GM20431 (cell line): ENCODE data around the gene RGS19.

ENCODE experiments used
- in situ Hi-C: fragments of 300-500 bp; cut with MseI, MboI; formaldehyde crosslinking; loops from one replicate; pipeline ENCODE4 v1.15.0; 2020; ENCODE audit warnings: low sequenced_read_pairs; ENCODE audit not compliant: unreplicated experiment

Gene RGS19

DNA sequence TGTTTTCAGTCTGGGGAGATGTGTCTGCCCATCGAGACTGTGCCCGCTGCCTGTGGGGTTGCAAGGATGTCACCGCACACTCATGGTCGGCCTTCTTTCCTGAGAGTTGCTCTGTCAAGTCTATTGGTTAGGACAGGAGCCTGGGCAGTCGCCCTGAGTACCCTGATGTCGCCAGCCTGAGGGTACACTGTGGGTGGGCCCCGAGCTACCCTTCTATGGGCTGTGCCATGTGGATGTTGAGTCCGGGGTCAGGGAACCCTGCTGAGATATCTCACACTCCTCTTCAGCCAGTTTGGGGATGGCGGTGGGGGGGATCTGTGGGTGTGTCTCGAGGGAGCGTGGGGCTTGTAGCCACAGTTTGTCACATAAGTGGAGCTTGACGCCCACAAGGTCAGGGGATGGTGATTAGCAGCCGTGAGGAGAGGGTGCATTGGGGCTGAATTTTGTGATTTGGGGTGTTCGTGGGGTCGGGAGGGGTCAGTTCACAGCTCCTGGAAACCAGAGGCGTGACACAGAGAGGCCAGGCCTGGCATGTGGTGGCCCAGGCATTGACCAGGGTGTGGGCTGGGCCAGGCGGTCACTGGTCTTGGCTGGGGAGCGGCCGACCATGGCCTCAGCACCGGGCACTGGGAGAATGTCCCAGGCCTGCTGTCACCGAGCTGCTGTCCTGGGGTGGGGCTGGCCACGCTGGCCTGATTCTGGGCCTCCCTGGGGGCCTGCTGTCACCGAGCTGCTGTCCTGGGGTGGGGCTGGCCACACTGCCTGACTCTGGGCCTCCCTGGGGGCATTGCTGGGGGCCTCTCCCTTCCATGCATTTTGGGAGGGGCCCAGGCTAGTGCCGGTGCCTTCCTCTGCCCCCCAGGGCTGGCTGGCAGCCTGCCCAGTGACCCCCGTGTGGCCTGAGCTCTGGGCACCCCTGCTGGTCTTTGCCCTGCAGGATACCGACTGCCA is 29.7 kb upstream of the RGS19 start:
- in situ Hi-C loops, result no loop called here

DNA sequence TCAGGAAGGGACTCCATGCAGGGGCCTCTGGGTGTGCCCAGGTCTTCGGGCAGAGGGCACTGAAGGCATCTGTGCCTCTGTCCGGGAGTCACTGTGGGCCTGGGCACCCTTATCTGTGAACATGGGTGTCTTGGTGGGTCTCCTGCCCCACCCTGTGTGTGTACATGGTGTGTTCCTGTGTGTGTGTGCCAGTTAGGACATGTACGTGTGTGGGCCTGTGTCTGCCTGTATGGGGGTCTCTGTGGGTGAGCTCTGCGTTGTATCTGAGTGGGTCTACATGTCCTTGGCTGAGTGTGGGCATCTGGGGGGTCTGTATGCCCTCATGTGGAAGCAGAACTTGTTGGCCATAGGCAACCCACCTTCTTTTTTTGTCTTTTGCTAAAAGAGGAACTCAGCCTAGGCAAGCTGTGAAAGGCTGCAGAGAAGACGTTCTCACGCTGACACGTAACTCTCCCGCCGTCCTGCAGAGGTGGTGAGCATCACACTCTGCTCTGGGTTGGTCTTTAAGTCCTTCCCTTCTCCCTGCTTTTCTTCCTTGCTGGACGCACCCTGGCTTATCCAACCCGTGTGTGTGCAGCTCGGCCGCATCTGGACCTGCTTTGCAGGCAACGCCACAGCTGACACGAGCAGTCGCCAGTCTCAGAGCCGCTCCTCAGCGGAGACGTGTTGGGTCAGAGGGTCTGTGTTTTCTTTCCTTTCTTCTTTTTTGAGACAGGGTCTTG is 28.6 kb upstream of the RGS19 start:
- in situ Hi-C loops, result no loop called here

DNA sequence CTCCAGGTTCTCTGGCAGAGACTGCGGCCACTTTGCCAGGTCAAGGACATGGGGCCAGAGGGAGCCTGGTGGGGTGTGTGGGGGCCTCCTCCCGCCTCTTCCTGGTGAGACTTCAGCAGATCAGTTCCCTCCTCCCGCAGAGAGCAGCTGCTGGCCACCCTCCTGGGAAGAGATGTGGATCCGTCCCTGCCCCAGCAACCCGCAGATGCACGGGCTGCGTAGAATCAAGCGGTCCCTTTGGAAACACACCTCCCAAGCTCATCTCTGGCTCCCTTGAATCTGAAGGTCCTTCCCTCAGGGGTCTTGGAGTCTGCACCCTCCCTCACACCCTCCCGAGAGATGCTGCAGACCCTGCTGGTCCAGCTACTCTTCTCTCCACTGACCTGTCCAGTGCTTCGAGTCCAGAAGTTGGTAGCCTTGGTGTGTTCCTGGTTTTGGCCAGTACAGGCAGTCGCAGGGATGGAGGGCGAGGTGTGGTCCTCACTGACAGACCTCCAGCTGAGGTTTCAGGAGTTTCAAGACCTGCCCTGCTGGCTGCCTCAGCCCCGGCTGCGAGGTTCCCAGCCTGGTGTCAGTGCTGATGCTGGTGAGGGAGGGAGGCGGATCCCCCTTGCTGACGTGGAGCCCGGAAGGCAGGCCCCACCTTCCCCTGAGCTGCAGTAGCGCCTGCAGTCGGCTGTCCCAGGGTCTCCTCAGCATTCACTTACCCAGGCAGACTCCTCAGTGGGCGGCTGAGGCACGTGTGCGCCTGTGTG is 27.8 kb upstream of the RGS19 start, which contains the start of gene NPBWR2:
TSS of gene NPBWR2 (minus strand) at position 585 of the 755 bp plus-strand sequence. CDS start 734 bp downstream, outside the sequence.
- in situ Hi-C loops, result no loop called here

DNA sequence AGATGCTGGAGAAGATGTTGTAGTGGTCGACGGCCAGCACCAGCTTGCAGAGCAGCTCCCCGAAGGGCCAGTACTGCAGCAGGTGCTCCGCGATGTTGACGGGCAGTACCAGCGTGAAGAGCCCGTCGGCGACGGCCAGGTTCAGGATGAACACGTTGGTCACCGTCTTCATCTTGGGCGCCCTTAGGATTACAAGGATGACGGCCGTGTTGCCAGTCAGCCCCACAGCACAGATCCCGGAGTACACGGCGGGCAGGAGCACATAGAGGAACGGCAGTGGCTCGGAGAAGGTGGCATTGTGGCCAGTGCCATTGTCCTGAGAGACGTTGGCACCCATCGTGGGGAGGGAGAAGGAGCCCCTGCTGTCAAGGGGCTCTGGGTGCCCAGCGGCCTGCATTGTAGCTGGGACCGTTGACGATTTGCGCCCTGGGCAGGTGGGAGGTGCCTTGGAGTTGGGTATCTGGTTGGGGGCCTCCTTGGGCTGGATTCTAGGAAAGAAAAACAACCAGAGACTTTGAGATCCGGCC is 27.2 kb upstream of the RGS19 start:
- in situ Hi-C loops, result no loop called here

DNA sequence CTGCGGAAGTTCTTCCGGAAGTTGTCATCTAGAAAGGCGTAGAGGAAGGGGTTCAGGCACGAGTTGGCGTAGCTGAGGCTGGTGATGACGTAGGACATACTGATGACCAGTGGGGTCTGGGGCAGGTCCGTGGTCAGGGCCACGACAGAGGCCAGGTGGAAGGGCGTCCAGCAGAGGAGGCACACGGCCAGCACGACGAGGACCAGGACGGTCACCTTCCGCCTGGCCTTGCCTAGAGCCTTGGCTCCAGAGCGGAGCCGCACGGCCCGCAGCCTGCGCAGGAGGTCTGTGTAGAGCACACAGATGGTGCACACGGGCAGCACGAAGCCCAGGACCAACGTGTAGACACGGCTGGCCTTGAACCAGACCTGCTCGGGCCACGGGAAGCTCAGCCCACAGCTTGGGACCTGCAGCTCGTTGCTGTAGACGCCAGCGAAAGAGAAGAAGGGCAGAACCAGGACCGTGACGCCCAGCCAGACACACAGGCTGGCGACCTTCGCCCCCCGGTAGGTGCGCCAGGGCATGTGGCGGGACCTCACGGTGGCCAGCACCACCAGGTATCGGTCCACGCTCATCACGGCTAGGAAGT is 26.6 kb upstream of the RGS19 start:
- in situ Hi-C loops, result no loop called here

DNA sequence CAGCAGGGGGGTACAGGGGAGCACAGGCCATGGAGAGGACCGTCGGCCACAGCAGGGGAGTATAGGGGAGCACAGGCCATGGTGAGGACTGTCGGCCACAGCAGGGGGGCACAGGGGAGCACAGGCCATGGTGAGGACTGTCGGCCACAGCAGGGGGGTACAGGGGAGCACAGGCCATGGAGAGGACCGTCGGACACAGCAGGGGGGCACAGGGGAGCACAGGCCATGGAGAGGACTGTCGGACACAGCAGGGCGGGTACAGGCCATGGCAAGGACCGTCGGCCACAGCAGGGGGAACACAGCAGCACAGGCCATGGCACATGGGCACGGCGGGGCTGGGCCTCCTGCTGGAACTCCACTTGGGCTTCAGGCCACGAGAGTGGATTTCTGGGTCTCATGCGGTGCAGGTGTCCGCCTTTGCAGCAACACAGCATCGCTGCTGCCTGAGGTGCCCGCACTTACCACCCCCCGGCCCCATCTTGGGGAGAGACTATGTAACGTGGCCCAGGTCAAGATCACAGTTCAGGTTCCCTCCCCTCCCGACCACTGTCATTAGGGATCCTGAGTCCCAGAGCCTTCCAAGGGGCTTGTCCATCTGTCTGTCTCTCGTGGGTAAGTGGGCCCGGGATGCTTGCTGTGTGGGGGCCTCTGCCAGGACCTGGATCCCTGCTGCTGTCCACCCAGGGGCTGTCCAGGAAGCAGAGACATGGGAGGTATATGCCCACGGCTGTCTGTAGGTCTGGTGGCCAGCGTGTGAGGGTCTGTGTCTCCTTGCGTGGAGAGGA is 25.5 kb upstream of the RGS19 start:
- in situ Hi-C loops, result no loop called here

DNA sequence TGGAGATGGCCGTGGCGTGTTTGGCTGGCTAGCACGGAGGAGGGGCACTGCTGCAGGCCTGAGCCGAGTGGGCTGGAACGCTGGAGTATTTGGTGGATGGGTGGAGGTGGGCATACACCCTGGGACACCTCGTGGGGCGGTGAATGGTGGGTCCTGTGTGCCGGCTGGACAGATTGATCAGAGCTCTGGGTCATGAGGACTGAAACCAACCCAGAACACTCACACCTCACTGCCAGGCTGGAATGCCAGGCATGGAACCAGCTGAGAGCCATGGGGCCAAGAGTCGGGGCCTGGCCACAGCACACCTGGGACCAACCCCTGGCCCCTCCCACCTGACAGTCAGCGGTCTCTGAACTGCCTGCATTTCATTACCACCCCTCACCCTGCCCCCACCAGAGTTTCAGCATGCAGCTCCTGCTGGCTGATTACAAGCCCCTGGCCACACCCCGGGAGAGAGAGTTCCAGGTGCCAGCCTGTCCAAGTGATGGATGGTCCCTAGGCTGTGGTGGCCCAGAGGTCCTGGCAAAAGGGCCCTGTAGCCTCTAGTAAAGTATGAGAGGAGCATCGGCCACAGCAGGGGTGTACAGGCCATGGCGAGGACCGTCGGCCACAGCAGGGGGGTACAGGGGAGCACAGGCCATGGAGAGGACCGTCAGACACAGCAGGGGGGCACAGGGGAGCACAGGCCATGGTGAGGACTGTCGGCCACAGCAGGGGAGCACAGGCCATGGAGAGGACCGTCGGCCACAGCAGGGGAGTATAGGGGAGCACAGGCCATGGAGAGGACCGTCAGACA is 24.8 kb upstream of the RGS19 start:
- in situ Hi-C loops, result no loop called here

DNA sequence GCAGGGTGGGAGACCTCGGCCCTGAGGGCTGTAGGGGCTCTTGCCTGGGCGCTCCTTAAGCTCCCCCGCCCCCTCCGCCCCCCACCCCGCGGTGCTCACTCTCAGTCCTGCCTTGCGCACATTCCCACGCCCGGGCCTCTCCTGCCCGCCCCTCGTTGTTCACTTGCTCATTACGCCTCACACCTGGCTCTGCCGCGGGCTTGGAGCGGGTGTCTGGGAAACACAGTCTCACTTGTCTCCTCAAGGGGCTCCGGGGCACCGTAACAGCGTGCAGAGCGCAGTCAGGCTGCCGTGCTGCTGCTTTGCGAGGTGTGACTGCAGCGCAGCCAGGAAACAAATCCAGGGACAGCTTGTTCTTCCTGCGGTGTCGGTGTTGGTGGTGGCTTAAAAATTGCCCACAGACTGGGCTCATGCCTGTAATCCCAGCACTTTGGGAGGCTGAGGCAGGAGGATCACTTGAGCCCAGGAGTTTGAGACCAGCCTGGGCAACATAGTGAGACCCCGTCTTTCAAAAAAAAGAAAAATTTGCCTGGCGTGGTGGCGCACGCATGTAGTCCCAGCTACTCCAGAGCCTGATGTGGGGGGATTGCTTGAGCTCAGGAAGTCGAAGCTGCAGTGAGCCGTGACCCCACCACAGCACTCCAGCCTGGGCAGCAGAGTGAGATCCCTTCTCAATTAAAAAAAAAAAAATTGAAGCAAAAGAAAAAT is 23.5 kb upstream of the RGS19 start:
- in situ Hi-C loops, result no loop called here

DNA sequence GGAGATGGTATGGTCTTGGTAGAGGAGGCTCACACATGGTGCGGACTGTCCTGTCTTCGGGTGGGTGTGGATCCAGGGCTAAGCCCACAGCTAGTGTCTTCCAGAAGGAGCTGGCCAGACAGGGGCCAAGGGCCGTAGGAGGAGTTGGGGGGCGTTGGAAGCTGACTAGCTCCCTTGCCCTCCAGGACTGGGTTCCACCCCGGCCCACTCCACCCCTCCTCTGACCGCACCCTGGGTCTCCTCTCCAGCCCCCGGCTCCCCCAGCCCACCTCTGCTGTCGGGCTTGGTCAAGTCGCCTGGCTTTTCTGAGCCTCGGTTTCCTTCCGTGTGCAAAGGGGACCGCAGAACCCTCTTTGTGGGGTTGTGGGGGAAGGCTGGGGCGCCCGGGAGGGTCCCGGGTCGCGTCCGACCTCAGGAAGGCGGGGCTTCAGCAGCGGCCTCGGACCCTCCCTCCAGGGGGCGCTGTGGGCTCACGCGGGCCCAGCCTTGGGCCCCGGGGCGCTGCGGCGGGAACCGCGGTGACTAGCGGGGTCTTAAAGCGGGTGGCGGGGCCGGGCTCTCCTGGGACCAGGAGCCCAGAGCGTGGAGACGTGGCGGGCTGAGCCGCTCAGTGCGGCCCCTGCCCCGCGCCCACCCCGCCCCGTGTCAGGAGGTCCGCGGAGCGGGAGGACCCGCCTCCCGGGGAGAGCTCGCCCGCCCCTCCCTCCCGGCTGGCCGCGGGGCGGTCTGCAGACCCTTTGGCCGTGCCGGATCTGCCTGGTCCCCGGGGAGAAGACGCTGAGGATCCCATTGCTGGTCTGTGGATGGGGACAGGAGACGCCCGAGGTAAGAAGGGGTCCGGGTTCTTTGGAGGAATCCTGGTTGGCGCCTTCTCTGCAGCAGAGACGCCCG is 22.7 kb upstream of the RGS19 start:
- in situ Hi-C loops, result no loop called here

DNA sequence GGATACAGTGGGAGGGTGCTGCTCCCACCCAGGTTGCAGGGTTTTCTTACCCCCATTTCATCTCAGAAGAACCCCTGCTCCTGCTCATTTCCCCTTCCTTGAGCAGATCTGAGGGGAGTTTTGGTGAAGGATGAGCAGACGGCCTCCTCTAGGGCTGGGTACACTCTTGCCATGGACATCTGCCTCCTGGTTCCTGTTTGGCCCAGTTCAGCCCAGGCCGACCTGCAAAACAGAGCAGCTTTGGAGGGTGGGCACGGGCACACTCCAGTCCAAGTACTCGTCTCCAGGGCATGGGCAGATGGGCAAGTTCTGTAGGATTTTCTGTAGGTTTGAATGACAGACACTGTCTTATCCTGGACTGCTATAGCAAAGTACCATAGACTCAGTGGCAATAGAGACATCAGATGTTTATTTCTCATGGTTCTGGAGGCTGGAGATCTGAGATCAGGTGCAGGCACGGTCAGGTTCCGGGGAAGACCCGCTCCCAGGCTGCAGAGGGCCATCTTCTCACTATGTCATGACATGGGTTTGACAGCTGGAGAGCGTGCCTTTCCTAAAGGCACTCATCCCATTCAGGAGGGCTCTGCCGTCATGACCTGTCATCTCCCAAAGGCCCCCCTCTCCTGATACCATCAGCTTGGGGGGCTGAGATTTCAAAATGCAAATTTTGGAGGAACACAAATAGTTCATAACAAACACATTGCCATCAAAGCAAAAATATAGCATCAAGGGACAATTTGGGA is 21.8 kb upstream of the RGS19 start:
- in situ Hi-C loops, result no loop called here

DNA sequence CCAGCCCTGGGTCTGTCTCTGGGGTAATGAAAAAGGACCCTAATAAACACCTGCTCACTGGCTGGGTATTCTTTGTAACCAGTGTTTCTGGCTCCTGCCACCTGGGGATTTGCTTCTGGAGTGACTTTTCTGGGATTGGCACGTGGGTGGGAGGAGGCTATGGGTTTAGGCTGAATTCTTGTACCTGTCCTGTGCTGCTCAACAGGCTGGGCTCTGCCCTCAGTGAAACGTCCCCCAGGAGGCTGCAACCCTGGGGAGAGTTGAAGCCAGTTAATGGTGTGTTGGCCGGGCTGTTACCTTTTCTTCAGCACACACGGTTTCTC is 21.2 kb upstream of the RGS19 start:
- in situ Hi-C loops, result no loop called here

DNA sequence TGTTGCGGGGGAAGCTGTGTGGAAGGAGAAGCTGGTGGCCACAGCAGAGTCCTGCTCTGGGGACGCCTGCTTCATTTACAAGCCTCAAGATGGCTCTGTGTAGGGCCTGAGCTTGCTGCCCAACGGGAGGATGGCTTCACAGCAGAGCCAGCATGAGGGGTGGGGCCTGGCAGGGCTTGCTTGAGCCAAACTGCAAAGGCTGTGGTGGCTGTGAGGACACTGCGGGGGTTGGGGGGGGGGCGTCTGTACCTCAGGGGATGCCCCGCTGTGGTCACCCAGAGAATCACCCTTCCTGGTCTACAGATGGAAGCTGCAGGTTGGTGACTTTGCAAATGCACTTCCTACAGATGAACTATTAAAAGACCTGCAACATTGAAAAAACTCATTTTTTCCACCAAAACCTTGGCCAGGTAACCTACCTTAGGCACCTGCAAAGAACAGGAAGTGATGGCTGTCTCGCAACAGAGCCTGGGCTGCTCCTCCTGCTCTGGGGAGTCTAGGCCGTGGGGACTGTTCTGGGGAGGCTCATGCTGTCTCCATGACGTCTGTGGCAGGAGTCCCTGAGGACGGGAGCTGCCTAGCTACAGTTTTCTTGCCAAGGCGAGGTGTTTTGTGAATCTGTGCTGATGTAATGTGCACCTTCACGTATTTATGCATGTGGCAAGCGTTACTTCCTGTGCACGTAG is 20.7 kb upstream of the RGS19 start:
- in situ Hi-C loops, result no loop called here

DNA sequence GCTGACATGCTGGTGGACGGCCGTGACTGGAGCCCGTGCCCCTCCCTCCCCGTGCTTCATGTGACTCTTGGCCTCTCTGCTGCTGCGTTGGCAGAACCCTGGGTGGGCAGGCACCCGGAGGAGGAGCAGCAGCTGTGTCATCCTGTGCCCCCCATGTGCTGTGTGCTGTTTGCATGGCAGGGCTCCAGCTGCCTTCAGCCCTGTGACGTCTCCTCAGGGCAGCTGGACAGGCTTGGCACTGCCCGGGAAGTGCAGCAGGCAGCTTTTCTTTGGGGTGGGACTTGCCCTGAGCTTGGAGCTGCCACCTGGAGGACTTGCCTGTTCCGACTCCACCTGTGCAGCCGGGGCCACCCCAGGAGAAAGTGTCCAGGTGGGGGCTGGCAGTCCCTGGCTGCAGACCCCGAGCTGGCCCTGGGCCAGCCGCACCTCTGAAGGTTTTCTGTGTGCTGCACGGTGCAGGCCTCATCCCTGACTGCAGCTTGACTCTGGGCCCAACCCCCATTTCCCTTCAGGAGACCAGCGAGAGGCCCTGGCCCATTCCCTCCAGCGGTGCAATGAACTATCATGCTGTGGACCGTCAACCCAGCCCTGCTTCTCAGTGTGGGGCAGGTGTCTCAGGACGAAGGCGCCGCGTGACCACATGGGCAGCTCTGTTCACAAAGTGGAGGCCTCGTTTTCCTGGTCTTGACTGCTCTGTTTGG is 19.9 kb upstream of the RGS19 start:
- in situ Hi-C loops, result no loop called here

DNA sequence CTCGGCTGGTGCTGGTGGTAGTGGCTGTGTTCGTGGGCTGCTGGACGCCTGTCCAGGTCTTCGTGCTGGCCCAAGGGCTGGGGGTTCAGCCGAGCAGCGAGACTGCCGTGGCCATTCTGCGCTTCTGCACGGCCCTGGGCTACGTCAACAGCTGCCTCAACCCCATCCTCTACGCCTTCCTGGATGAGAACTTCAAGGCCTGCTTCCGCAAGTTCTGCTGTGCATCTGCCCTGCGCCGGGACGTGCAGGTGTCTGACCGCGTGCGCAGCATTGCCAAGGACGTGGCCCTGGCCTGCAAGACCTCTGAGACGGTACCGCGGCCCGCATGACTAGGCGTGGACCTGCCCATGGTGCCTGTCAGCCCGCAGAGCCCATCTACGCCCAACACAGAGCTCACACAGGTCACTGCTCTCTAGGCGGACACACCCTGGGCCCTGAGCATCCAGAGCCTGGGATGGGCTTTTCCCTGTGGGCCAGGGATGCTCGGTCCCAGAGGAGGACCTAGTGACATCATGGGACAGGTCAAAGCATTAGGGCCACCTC is 19.2 kb upstream of the RGS19 start:
- in situ Hi-C loops, result no loop called here

DNA sequence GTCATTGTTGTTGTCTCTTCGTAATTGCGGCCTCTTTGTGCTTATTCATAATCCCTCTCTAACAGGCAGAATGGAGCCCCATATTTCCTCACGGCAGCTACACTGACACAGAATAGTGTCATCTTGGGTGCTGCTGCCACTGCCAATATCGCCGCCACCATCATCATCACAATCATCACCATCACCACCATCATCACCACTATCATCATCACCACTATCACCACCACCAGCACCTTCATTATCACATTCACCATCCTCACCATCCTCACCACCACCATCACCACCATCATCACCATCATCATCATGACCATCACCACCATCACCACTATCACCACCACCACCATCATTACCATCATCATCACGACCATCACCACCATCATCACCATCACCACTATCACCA is 17.2 kb upstream of the RGS19 start:
- in situ Hi-C loops, result no loop called here
